HG02642 (cell line): Measurements from ENCODE around the gene CEP89.
"Not testable (repeated sequence)": the region's sequence is repeated elsewhere in the genome, so short reads cannot be mapped to it uniquely, and the experiment has no call there.

ENCODE experiments used
- ATAC-seq: cut with Tn5 transposase; IDR thresholded peaks from one replicate; pipeline ENCODE4 v1.9.1; 2021; ENCODE audit warnings: mild to moderate bottlenecking; ENCODE audit not compliant: unreplicated experiment, poor library complexity

CEP89 gene

DNA sequence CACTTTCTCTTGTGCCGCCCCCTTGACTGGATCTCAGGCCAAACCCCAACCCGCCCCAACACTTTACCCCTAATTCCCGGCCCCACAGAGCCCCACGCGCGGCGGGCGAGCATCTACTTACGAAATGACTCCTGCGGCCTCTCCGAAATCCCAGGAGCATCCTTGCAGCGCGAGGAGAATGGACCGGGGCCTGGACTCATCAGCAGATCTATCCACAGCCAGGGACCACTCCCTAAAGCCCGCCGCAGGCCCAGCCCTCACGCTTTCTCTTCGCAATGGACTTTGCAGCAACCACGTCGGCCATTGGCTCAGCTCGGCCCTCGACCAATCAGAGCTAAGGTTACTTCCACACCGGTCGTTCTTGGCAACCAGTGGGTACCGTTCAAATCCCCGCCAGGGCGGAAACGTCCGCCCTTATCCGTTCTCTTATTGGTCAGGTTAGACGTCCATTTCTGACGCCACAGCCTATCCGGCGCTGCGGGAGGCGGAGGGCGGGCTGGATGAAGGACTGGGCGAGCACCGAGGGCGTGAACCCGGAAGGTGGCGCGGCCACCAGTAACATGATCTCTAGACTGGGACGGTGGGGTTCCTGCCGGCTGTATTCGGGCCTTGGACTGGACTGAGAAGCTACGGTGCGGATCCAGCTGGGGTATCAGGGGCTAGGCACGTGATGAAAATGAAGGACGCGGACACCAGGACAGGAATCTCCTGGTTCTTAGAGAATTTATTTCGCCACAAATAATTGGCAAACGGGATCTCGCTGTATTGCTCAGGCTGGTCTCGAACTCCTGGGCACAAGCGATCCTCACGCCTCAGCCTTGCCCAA lies at the start of gene CEP89, which contains the start of gene FAAP24:
TSS of gene CEP89 (minus strand) at position 244 of the 826 bp plus-strand sequence. CDS start at position 160, 84 bp downstream.
TSS of gene FAAP24 (plus strand) at position 528 of the 826 bp plus-strand sequence. CDS start 955 bp downstream, outside the sequence.
- peak; percentile 99 for ATAC-seq

DNA sequence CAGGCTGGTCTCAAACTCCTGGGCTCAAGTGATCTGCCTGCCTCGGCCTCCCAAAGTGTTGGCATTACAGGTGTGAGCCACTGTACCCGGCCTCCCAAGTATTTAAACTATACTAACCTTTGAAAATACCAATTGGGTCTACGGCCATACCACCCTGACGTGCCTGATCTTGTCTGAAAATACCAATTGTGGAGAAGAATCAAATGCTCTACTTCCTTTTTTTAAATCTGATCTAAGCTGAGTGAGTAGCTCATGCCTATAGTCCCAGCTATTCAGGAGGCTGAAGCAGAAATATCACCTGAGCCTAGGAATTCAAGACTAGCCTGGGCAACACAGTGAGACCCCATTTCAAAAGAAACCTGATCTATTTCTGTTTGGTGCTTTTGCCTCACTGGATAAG lies 39.1 kb upstream of the CEP89 start:
- not testable (repeated sequence) for ATAC-seq

DNA sequence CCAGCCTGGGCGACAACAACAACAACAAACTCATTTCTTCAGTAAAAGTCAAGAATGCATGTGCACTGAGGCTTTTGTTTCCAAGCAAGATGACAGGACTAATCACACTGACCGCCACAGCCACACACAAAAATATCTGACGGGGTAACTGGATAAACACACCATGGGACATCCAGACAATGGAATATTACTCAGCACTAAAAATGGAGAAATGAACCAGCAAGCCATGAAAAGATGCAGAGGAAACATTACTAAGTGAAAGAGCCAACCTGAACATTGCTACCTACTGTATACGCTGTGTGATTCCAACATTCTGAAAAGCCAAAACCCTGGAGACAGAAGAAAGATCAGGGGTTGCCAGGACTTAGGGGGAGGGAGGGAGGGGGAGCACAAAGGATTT lies 37.0 kb upstream of the CEP89 start:
- ATAC-seq: no peak

DNA sequence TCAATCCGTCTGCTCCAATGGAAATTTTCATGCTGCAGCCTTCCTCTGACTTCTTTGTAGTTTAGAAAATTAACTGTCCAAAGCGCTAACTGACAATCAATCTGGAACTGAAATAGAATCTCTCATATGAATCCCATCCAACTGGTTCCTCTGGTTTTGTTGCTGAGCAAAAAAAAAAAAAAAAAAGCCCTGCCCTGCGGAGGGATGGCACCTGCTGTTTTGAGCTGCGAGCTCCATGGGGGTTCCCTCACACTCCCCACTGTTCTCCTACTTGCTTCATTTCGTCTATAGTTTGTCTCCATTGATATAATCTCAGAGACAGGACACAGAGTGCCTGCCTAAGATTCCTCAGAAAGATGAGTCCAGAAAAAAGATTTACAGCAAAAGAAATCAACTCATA lies 33.7 kb upstream of the CEP89 start:
- ATAC-seq: no peak

DNA sequence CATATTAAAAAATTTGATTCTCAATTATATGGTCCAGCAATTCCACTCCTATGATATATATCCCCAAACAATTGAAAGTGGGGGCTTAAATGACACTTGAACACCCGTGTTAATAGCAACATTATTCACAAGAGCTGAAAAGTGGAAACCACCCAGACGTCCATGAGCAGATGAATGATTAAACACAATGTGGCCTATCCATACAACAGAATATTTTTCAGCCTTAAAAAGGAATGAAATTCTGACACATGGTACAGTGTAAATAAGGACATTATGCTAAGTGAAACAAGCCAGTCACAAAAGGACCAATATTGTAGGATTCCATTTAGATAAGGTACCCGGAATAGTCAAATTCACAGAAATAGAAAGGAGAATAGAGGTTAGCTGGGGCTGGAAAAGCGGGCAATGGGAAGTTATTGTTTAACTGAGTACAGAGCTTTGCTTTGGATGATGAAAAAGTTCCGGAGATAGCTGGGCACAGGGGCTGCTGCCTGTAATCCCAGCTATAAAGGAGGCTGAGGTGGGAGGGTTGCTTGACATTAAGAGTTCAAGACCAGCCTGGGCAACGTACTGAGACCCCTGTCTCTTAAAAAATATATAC lies 31.8 kb upstream of the CEP89 start:
- not testable (repeated sequence) for ATAC-seq

DNA sequence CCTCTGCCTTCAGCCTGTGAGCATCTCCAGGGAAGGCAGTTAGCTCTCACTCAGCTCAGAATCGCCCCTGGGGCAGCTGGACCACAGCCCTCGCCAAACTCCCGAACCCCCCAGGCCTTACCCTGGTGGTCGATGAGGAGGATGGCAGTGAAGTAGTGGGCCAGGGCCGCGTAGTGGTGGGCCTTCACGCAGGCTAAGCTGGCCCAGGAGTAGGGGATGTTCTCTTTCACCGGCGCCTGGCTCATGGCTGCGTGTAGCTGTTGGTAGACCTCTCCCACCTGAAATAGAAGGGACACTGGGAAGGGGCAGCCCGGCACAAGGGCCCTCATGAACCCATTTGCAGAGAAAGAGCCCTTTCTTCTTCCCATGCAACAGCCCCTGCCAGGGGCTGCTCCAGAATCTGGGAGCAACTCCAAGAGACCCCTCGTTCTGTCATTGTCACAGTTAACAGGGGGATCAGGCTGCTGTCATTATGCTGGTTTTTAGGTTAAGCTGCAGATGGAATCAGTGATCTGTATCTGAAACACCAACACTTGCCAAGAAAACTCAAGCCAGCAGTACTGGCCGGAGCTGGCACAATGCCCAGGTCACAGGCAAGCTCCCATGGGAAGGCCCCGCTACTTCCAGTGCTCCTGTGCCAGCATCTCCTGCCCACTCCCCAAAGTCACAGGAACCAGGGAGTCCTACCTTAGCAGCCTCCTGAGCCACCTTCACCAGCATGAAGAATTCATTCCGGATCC lies 30.5 kb upstream of the CEP89 start:
- not testable (repeated sequence) for ATAC-seq

DNA sequence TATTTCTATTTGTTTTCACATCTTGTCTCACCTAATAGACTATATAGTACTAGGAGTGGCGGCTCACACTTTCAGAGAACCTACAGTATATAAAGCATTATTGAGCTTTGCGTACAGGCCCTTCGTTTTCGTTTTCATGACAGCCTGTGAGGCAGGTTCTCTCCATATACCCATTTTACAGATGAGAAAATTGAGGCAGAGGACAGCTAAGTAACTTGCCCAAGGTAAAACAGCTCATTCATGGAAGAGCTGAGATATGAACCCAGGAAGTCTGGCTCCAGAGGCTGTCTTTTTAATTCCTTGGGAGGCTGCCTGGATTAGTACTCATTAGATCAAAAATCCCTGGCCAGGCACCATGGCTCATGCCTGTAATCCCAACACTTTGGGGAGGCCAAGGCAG lies 29.2 kb upstream of the CEP89 start:
- no peak for ATAC-seq

DNA sequence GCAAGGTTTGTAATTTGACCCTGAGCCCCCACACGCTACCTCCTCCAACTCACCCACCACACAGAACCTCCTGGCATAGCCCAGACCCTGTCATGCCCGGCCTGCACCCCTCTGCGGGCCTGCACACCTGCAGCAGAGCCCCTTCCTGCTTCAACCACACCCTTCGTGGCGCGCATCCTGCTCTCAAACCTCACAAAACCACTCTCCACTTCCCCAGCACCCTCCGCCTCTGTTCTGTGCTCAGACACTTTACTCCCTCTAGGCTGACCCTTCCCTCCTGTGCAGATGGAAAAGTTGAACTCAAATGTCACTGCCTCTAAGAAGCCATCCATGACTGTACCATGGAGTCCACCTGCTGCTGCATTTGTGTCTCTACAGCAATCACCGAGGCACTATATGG lies 28.8 kb upstream of the CEP89 start:
- ATAC-seq: no peak

DNA sequence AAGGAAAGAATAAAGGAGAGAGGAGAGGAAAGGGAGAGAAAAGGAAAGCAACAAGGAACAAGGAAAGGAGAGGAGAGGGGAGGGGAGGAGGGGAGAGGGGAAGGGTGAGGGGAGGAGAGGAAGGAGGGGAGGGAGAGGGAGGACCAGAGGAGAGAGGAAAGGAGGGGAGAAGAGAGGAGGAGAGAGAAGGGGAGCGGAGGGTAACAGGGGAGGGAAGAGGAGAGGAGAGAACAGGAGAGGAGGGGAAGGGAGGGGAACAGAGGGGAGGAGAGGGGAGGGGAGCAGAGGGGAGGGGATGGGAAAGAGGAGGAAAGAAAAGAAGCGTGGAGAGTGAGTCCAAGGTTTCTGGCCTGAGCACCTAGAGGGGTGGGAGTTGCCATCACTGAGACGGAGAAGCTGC lies 27.0 kb upstream of the CEP89 start:
- ATAC-seq: no peak

DNA sequence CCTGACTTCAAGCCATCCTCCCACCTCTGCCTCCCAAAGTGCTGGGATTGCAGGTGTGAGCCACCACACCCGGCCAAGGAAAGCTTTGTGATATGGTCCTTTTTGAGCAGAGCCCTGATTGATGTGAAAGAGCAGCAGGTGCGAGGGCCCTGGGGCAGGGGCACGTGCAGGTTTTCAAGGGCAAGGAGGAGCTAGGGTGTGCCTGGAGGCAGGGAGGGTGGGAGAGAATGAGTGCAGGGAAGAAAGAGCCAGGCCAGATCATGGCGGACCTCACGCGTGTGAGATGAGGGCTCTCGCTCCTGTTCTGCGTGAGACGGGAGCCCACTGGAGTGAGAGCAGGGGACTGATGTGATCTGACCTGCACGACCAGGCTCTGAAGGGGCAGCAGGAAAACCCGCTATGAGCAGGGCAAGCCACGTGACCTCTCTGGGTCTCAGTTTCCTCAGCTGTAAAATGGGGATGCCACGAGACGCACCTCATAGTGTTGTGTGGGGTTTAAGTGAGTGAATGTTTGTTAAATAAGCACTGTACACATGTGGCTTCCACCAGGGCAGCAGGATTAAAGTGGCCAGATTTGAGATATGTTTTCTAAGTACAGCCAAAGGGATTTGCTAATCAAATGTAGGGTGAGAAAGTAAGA lies 26.1 kb upstream of the CEP89 start:
- ATAC-seq: no peak

DNA sequence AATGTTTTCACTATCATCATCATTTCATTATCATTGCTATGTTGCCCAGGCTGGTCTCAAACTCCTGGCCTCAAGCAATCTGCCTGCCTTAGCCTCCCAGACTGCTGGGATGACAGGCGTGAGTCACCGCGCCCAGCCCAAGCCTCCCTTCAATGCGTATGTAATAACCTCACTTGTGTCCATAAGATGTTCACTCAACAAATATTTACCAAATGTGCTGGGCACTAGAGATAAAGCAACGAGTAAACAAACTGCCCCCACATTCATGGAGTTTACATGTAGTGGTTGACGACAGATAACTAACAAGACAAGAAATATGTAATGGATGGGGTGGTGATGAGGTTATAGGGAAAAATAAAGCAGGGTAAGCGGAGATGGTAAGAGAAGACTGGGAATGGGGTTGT lies 25.3 kb upstream of the CEP89 start:
- not testable (repeated sequence) for ATAC-seq

DNA sequence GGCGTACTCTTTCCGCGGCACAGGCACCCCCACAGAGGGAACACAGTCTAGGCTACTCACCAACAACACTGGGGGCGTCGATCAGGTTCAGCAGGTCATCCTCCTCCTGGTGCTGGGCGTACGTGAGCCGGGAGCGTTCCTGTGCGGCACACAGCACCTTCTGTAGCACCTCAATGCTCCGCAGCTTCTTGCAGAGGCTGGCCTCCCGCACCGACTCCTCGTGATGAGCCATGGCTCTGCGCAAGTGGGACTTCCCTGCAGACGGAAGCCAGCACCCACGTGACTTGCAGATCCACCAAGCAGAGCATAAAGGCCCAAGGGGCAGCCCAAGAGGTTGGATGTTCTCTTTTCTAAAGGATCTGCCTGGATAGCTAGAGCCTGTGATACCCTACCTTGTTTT lies 24.2 kb upstream of the CEP89 start:
- not testable (repeated sequence) for ATAC-seq

DNA sequence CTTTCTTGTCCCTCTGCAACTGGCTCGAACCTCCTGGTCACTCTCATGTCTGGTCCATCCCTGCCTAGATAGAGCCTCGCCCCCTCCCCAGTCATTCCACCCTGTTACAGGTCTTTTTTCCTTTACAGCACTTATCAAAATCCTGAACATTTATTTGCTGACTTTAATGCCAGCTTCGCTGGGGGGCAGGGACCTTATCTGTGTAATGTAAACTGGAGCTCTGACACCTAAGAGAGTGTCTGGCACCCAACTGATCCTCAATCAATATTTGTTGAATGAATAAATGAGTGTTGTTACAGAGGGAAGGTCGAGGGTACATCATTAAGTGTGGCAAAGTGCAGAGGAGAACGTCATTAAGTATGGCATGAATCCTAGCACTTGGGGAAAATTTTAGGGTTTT lies 17.0 kb upstream of the CEP89 start:
- ATAC-seq: no peak

DNA sequence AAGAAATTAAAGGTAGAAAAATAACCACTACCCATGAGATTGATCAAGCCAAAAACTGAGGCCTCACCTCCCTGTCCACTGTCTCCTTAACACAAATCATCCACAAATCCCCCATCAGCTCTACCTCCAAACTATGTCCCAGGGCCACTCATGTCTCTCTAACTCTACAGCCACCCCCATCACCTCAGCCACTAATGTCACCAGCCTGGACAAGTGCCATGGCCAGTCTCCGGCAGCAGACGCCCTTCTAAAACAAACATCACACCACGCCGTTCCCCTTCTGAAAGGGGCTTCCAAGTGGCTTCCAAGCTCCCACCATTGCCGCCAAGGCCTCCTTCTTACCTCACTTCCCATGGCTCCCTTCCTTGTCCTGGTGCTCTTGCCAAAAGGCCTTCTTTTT lies 16.5 kb upstream of the CEP89 start:
- not testable (repeated sequence) for ATAC-seq

DNA sequence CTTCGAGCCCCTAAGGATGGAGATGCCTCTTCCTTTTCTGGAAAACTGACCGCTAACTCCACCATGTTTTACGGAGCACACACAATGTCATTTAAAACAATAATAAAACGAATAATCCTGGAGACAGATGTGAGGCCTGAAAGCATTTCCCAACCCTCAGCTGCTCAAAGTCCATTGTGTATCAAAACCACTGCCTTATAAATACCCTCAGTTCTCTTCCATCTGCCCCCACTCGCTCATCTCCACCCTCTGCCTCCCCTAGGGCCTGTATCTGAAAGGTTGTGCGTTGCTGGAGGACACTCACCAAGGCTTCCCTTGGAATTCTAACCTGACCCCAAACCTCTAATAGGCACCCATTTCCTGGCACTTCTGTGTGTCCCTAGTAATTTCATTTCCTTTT lies 10.7 kb upstream of the CEP89 start:
- not testable (repeated sequence) for ATAC-seq

DNA sequence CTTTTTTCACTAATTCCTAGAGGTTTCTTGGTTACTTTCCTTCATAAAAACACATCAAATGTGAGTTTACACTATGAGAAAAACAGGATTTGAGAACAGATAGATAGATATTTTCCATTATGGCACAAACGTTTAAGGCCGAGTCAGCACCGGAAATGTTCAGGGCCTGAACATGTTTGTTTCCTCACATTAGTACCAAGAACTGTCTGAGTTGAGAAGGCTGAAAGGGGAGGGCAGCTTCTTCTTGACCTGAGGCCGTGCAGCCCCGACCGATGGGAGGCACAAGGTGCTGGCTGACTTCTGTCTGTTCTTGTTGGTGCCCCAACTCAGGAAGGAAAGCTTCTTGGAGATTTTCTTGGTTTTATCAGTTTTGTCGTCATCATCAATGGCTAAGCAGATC lies 8.0 kb upstream of the CEP89 start:
- not testable (repeated sequence) for ATAC-seq

DNA sequence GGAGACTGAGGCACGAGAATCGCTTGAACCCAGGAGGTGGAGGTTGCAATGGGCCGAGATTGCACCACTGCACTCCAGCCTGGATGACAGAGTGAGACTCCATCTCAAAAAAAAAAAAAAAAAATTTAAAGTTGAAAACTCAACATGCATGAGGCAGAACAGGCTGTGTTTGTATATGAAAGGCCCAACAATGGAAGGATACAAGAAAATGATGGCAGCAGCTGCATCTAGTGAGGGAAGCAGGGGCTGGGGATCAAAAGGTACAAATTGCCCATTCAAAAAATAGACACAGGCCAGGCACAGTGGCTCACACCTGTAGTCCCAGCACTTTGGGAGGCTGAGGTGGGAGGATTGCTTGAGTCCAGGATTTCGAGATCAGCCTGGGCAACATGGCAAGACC lies 6.1 kb upstream of the CEP89 start:
- not testable (repeated sequence) for ATAC-seq

DNA sequence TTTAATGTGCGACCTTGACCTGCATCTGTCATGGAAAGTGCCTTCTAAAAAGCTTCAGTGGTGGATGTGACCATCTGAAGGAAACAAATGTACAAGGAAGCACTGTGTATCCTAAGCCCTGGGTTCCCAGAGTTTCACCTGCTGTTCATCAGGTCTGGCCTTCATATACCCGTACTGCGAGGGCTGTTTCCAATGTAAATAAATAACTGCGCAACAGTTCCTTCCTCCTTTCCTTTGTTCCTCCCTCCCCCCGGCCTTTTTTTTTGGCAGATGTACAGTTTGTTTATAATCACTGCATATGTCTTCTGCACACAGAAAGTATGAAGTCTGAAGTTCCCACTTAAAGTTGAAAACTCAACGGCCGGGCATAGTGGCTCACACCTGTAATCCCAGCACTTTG lies 5.5 kb upstream of the CEP89 start:
- no peak for ATAC-seq

DNA sequence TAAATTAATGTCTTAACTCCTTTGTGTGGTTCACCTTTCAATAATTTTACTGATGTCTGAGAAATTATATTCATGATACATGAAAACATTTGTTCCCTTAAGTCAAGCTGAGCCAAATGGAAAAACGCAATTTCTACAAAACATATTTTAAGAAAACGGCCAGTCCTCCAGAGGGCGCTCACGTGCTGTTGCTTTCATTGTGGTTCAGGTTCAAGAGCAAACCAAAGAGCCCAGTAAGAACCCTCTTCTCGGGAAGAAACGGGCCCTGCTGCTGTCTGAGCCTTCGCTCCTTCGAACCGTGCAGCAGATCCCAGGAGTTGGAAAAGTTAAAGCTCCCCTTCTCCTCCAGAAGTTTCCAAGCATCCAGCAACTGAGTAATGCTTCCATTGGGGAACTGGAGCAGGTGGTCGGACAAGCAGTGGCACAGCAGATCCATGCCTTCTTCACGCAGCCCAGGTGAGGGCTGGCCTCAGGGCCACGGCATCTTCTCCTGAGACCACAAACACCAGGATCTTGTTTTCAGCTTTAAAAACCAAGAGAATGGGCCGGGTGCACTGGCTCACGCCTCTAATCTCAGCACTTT lies 4.6 kb upstream of the CEP89 start:
- ATAC-seq: no peak

DNA sequence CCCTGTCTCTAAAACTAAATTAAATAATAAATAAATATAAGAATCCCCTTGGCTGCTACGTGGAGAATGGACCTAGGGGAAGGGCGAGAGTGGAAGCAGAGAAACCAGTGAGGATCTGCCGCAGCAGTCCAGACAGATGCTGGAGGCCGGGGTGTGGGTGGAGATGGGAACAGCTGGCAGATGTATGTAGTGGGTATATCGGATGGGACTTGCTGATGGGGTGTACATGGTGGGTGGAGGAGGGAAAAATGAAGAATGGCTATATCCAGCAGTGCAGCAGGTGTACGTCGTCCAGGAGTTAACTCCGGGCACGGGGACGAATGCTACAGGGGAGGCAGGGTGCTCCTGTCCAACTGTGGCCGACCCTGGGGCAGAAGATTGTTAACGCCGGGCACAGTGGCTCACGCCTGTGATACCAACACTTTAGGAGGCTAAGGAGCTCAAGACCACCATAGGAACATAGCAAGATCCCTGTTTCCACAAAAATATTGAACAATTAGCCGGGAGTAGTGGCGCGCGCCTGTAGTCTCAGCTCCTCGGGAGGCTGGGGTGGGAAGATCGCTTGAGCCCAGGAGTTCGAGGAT lies 654 bp downstream of the CEP89 start:
- no peak for ATAC-seq
